ENCODE data around the gene KLHL1.
A peak's percentile ranks its signal among the peaks of the same experiment; 100 is the strongest.

Gene KLHL1

DNA sequence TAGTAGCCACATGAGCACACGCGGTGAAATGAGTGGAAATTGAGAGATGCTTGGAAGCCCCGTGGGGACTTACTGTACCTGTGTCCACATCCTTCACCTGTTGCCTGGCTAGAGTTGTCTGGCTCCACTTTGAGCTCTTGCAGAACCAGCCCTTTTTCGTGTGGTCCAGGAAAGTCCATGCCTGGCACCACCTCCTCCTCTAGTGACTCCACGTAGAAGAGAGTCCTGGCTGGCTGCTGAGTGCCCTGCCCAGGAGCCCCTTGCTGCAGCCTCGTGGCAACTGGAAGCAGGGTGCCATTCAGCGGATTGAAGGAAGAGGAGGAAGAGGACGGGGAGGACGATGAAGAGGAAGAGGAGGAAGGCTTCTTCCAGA is 1.1 kb downstream of the KLHL1 start:
- TF ChIP-seq, protein P1, sequence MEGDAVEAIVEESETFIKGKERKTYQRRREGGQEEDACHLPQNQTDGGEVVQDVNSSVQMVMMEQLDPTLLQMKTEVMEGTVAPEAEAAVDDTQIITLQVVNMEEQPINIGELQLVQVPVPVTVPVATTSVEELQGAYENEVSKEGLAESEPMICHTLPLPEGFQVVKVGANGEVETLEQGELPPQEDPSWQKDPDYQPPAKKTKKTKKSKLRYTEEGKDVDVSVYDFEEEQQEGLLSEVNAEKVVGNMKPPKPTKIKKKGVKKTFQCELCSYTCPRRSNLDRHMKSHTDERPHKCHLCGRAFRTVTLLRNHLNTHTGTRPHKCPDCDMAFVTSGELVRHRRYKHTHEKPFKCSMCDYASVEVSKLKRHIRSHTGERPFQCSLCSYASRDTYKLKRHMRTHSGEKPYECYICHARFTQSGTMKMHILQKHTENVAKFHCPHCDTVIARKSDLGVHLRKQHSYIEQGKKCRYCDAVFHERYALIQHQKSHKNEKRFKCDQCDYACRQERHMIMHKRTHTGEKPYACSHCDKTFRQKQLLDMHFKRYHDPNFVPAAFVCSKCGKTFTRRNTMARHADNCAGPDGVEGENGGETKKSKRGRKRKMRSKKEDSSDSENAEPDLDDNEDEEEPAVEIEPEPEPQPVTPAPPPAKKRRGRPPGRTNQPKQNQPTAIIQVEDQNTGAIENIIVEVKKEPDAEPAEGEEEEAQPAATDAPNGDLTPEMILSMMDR (IDR thresholded peaks at IDR 0.05; ENCODE audit: low read depth, low read length), result no peak
- DNase-seq (ENCODE audit: low read depth in 2 of 2), result no peak
- H3K4me3 ChIP-seq (replicated peaks in 1 of 2; ENCODE audit: low read depth in 2 of 2, low read length in 2 of 2), result no peak overlapping the region

DNA sequence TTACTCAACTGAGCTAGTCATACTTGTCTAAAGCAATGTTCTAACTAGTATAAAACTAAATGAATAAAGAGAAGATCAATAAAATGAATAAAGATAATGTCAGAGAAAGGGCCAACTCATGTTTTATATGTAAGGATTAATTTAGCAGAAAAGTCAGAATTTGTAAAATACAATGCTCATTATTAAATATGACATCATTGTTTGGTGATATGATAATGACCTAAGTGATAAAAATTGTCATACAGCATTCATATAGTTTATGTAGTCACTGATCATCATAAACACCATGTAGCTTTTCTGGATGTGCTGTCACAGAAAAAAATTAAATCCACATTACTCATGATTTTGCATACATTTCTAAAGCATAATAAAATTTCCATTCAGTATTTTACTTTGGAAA is 3.8 kb downstream of the KLHL1 start:
- TF ChIP-seq, protein P1 (IDR thresholded peaks at IDR 0.05; ENCODE audit: low read depth, low read length), result no peak
- DNase-seq (ENCODE audit: low read depth in 2 of 2), result no peak
- no peak overlapping the region for H3K4me3 ChIP-seq (replicated peaks in 1 of 2; ENCODE audit: low read depth in 2 of 2, low read length in 2 of 2)

DNA sequence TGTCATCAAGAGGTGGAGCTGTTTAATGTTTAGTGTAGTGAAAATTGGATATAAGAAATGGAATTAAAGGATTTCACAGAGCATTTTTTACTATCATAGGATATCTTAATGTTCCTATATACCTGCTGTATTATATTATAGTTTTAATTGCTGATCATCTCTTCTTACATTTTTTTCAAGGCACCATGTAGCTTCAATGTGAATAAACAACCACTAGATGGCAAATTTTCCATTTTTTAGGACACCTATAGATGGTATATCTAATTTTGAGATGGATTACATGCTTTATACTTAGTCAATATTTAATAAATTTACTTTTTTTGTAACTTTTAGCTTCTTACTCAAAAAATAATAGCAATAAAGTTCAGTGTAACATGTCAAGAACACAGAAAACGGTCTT is 9.6 kb downstream of the KLHL1 start:
- no peak overlapping the region for H3K4me3 ChIP-seq (replicated peaks in 1 of 2; ENCODE audit: low read depth in 2 of 2, low read length in 2 of 2)
- TF ChIP-seq, protein P1 (IDR thresholded peaks at IDR 0.05; ENCODE audit: low read depth, low read length), result peak; percentile 13
- DNase-seq (ENCODE audit: low read depth in 2 of 2), result peak in 1 of 2 donors; percentile 3

DNA sequence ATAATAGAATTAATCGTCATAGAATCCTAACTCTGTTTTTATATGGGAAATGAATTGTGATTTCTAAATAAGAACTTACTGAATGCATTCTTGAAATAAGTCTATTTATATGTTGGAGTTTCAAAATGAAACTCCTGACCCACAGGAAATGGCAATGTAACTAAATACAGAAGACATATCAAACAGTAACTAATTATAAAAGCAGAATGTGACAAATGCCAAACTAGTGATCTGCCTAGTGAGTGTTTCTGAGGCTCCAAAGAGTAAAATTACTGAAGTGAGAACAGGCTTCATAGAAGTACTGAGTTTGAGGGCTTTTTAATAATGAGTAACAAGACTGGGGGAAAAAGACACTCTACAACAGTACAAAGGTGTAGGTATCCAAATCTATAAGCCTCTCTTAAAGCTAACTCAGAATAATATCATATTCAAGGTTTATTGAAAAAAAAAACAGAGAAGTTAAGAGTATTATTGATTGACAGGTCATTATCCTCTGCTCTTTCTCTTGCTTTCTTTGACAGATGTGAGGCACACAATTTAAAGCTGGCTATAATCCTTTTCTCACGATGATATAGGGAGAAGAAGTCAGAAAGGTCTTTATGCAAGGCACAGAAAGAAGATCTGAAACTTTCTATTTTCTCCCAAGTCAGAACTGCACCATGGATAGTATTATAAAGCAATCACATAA is 18.1 kb downstream of the KLHL1 start:
- H3K4me3 ChIP-seq (replicated peaks in 1 of 2; ENCODE audit: low read depth in 2 of 2, low read length in 2 of 2), result no peak overlapping the region
- no peak for DNase-seq (ENCODE audit: low read depth in 2 of 2)
- TF ChIP-seq, protein P1 (IDR thresholded peaks at IDR 0.05; ENCODE audit: low read depth, low read length), result no peak

DNA sequence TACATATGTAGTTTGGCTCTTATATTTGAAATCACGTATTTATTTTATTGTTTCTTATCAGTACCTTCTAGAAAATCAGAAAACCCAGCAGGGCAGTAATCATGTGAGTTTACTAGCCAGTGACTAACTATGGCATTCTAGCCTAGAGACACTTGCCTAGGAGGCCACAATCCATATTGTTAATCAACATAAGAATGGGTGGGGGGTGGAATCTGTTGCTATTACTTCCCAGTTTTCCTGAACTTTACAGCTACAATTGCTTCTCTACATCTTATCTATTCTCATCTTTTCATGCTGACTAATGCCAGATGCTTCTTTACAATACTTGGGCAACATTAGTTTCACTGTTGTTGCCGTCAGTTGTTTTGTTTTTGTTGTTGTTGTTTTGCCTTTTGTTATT is 19.3 kb downstream of the KLHL1 start:
- DNase-seq (ENCODE audit: low read depth in 2 of 2), result no peak

DNA sequence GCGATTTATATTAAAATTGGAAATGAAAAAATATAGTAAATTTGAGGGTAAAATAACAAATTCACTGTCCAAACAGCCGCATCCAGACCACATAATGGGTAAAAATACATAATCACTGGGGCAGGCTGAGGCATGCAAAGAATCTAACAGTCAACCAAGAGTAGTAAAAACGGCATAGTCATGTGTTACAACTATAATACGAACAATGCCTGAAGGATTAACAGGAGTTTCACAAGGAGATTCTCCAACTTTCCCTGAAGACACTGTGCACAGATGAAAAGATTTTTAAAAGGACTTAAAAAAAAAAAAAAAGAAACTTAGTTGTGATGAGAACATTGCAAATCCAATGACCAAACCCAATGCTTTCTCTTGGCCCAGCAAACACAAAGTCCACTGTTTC is 21.0 kb downstream of the KLHL1 start:
- TF ChIP-seq, protein P1 (IDR thresholded peaks at IDR 0.05; ENCODE audit: low read depth, low read length), result no peak
- DNase-seq (ENCODE audit: low read depth in 2 of 2), result no peak
- no peak overlapping the region for H3K4me3 ChIP-seq (replicated peaks in 1 of 2; ENCODE audit: low read depth in 2 of 2, low read length in 2 of 2)

More for the DNA sequence above, 19.3 kb downstream of the KLHL1 start:
- H3K4me3 ChIP-seq (replicated peaks in 1 of 2; ENCODE audit: low read depth in 2 of 2, low read length in 2 of 2), result no peak overlapping the region
- TF ChIP-seq, protein P1 (IDR thresholded peaks at IDR 0.05; ENCODE audit: low read depth, low read length), result no peak

DNA sequence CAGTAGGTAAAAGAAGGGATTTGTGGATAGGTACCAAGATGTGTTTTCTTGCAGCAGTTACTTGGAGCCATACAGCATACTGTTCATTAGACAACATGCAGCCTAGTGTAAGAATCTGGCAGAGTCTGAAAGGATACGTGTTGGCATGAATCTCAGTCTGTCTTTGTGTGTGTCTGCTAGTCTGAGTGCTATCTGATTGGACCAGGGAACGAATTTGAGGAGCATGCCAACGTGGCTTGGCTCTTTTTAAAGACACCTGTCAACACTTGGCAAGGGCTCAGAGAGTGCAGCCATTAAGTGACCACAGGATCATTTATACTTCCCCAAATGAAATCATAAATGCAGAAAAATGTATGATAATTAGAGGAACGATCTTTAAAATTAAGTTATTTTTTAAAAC is 28.2 kb downstream of the KLHL1 start:
- TF ChIP-seq, protein P1 (IDR thresholded peaks at IDR 0.05; ENCODE audit: low read depth, low read length), result no peak
- DNase-seq (ENCODE audit: low read depth in 2 of 2), result no peak
- no peak overlapping the region for H3K4me3 ChIP-seq (replicated peaks in 1 of 2; ENCODE audit: low read depth in 2 of 2, low read length in 2 of 2)
